ENCODE results near the gene TM9SF4.
"Not testable (repeated sequence)": the region's sequence is repeated elsewhere in the genome, so short reads cannot be mapped to it uniquely, and the experiment has no call there.

Gene TM9SF4

GRCh38 chr20:32191422-32191821 is 81.9 kb downstream of the TM9SF4 start:
- no peak for TF ChIP-seq CTCF (conservative IDR thresholded peaks at IDR 0.05; ENCODE audit: low read depth, low read length)
- DNase-seq (ENCODE audit: low read depth): no peak
- H3K4me3 ChIP-seq (ENCODE audit: low read depth, low read length): no peak overlapping the region

- H3K4me3 ChIP-seq (ENCODE audit: low read depth, low read length): no peak overlapping the region
- peak; percentile 28 for DNase-seq (ENCODE audit: low read depth)
- TF ChIP-seq CTCF (conservative IDR thresholded peaks at IDR 0.05; ENCODE audit: low read depth, low read length): no peak
Measured at GRCh38 chr20:32191873-32192272, 82.4 kb downstream of the TM9SF4 start.

- TF ChIP-seq CTCF (conservative IDR thresholded peaks at IDR 0.05; ENCODE audit: low read depth, low read length): no peak
- DNase-seq (ENCODE audit: low read depth): no peak
- H3K4me3 ChIP-seq (ENCODE audit: low read depth, low read length): no peak overlapping the region
Measured at GRCh38 chr20:32192698-32193097, 83.2 kb downstream of the TM9SF4 start.

- not testable (repeated sequence) for DNase-seq (ENCODE audit: low read depth)
Measured at GRCh38 chr20:32193336-32193735, 83.8 kb downstream of the TM9SF4 start.

GRCh38 chr20:32193996-32194395 is 84.5 kb downstream of the TM9SF4 start:
- no peak for TF ChIP-seq CTCF (conservative IDR thresholded peaks at IDR 0.05; ENCODE audit: low read depth, low read length)
- DNase-seq (ENCODE audit: low read depth): no peak
- H3K4me3 ChIP-seq (ENCODE audit: low read depth, low read length): no peak overlapping the region

More at GRCh38 chr20:32193336-32193735, 83.8 kb downstream of the TM9SF4 start:
- not testable (repeated sequence) for H3K4me3 ChIP-seq (ENCODE audit: low read depth, low read length)

- TF ChIP-seq CTCF (conservative IDR thresholded peaks at IDR 0.05; ENCODE audit: low read depth, low read length): no peak
- no peak overlapping the region for H3K4me3 ChIP-seq (ENCODE audit: low read depth, low read length)
- DNase-seq (ENCODE audit: low read depth): no peak
Measured at GRCh38 chr20:32195581-32195980, 86.1 kb downstream of the TM9SF4 start.

GRCh38 chr20:32196613-32197012 is 87.1 kb downstream of the TM9SF4 start:
- not testable (repeated sequence) for DNase-seq (ENCODE audit: low read depth); H3K4me3 ChIP-seq (ENCODE audit: low read depth, low read length)

- H3K4me3 ChIP-seq (ENCODE audit: low read depth, low read length); DNase-seq (ENCODE audit: low read depth): not testable (repeated sequence)
Measured at GRCh38 chr20:32197136-32197535, 87.6 kb downstream of the TM9SF4 start.

- DNase-seq (ENCODE audit: low read depth): no peak
- no peak for TF ChIP-seq CTCF (conservative IDR thresholded peaks at IDR 0.05; ENCODE audit: low read depth, low read length)
- H3K4me3 ChIP-seq (ENCODE audit: low read depth, low read length): no peak overlapping the region
Measured at GRCh38 chr20:32199006-32199405, 89.5 kb downstream of the TM9SF4 start.

Measured in choroid plexus epithelial cell (primary cell).